KMS-11 (cell line): ENCODE measurements around the gene GNLY.

Experiments
- H2AFZ ChIP-seq: fragments of 200-600 bp; sonication (generic); 2 replicates; pipeline ENCODE4 v1.6.1; 2016; ENCODE audit warnings: antibody characterized with exemption, mixed run types, low read depth
- H3K27ac ChIP-seq: fragments of 200-600 bp; sonication (generic); 2 replicates; pipeline ENCODE4 v1.6.1; 2016; ENCODE audit warnings: mild to moderate bottlenecking, mixed run types
- H3K27me3 ChIP-seq: fragments of 200-600 bp; sonication (generic); 2 replicates; pipeline ENCODE4 v1.6.1; 2017; ENCODE audit warnings: mild to moderate bottlenecking, low read depth, mixed run types, moderate library complexity; ENCODE audit not compliant: insufficient read depth
- H3K36me3 ChIP-seq: fragments of 200-600 bp; sonication (generic); 2 replicates; pipeline ENCODE4 v1.6.1; 2017; ENCODE audit warnings: mild to moderate bottlenecking, mixed run types; ENCODE audit not compliant: insufficient read depth
- H3K4me1 ChIP-seq: fragments of 200-600 bp; sonication (generic); 2 replicates; pipeline ENCODE4 v1.6.1; 2016; ENCODE audit warnings: mild to moderate bottlenecking, low read depth, mixed run types; ENCODE audit not compliant: poor library complexity, severe bottlenecking
- H3K4me2 ChIP-seq: fragments of 200-600 bp; sonication (generic); 2 replicates; pipeline ENCODE4 v1.7.0; 2016; ENCODE audit warnings: mild to moderate bottlenecking, mixed run types
- H3K4me3 ChIP-seq: fragments of 200-600 bp; sonication (generic); IDR thresholded peaks from 2 replicates; pipeline ENCODE4 v1.6.1; 2017; ENCODE audit warnings: low read depth, low read length, mixed read lengths; ENCODE audit not compliant: insufficient read depth
- H3K79me2 ChIP-seq: fragments of 200-600 bp; sonication (generic); 2 replicates; pipeline ENCODE4 v1.6.1; 2016; ENCODE audit warnings: low read depth, mixed run types; ENCODE audit not compliant: insufficient read depth
- H3K9ac ChIP-seq: fragments of 200-600 bp; sonication (generic); 2 replicates; pipeline ENCODE4 v1.6.1; 2016; ENCODE audit warnings: mild to moderate bottlenecking, mixed run types
- H4K20me1 ChIP-seq: fragments of 200-600 bp; sonication (generic); 2 replicates; pipeline ENCODE4 v1.6.1; 2016; ENCODE audit warnings: mild to moderate bottlenecking, mixed run types; ENCODE audit not compliant: insufficient read depth
- CTCF ChIP-seq: fragments of 200-600 bp; sonication (generic); conservative IDR thresholded peaks from 2 replicates; pipeline ENCODE4 v1.6.1; 2017; ENCODE audit warnings: low read depth, mild to moderate bottlenecking, antibody characterized with exemption, low read length, moderate library complexity, mixed read lengths

Gene GNLY

DNA sequence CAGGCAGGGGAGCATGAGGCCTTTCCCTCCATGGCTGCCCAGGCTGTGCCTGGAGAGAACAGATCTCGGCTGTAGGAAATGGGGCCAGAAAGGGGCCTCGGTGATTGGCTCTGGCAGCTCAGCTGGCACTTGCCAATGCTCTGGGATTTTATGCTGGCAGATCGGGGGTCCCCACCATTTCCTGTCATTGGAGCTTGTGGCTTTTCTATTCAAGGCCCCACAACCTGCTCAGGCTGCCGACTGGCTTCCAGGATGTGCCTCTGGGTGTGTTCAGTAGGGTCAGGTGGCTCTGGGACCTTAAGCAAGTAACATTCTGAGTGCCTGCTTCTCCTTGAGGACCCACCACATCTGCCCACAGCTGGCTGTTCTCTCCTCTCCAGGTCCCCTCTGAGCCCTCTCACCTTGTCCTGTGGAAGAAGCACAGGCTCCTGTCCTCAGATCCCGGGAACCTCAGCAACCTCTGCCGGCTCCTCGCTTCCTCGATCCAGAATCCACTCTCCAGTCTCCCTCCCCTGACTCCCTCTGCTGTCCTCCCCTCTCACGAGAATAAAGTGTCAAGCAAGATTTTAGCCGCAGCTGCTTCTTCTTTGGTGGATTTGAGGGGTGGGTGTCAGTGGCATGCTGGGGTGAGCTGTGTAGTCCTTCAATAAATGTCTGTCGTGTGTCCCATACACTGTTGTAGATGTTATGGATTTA is 4.2 kb downstream of the GNLY start:
- H3K79me2 ChIP-seq: no peaks in the 10 kb centered on the region
- H3K4me1 ChIP-seq: peaks cover 22% of the 10 kb centered on the region
- TF ChIP-seq CTCF: no peak
- H3K27me3 ChIP-seq: no peaks in the 10 kb centered on the region
- H3K27ac ChIP-seq: no peak overlapping the region
- H3K9ac ChIP-seq: no peak overlapping the region
- H3K4me2 ChIP-seq: no peak overlapping the region
- H4K20me1 ChIP-seq: no peaks in the 10 kb centered on the region
- H3K36me3 ChIP-seq: no peaks in the 10 kb centered on the region
- H2AFZ ChIP-seq: no peak overlapping the region
- no peak overlapping the region for H3K4me3 ChIP-seq

GRCh38 chr2:85698880-85699254 is 4.7 kb downstream of the GNLY start:
- Histone ChIP-seq H3K79me2 (no peaks in the 10 kb centered on the region), H3K27ac (no peak overlapping the region), H3K4me2 (no peak overlapping the region), H3K36me3 (no peaks in the 10 kb centered on the region), H3K27me3 (no peaks in the 10 kb centered on the region), H2AFZ (no peak overlapping the region), H4K20me1 (no peaks in the 10 kb centered on the region), H3K4me1 (peaks cover 27% of the 10 kb centered on the region), H3K9ac (no peak overlapping the region), H3K4me3 (no peak overlapping the region)
- no peak for TF ChIP-seq CTCF

DNA sequence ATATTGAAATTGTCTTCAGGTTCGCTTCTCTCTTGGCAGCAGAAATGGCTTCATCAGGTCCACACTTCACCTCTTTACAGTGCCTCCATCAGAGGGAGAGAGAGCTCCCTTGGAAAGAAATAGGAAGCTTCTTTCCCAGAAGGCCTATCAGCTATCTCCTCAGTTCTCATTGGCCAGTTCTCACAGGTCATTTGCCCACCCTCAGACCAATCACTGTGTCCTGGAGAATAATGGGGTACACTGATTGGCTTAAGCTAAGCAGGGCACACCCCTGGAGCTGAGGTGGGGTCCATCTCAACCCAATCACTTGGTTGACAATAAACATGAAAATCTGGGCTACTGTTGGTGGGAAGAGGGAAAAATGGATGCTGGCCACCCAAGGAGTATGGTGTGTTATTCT is 5.2 kb downstream of the GNLY start:
- Histone ChIP-seq H3K4me3 (no peak overlapping the region), H3K79me2 (no peaks in the 10 kb centered on the region), H4K20me1 (no peaks in the 10 kb centered on the region), H3K4me1 (peaks cover 32% of the 10 kb centered on the region), H3K9ac (no peak overlapping the region), H2AFZ (no peak overlapping the region), H3K36me3 (no peaks in the 10 kb centered on the region), H3K4me2 (no peak overlapping the region), H3K27ac (no peak overlapping the region), H3K27me3 (no peaks in the 10 kb centered on the region)
- TF ChIP-seq CTCF: no peak

DNA sequence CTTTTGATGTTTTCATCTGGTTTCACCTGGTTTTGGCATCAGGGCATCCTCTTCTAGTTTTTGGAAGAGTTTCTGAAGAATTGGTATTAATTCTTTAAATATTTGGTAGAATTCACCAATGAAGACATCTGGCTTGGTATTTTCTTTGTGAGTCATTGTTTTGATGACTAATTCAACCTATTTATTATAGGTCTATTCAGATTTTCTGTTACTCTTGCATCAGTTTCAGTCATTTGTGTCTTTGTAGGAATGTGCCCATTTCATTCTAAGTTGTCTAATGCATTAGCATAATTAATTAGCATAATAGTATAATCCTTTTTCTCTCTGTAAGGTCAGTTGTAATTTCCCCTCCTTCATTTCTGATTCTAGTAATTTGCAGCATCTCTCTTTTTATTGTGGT is 8.0 kb downstream of the GNLY start:
- no peaks in the 10 kb centered on the region for H3K36me3 ChIP-seq
- no peak overlapping the region for H3K4me3 ChIP-seq
- no peak overlapping the region for H3K9ac ChIP-seq
- TF ChIP-seq CTCF: no peak
- no peak overlapping the region for H3K27ac ChIP-seq
- H4K20me1 ChIP-seq: no peaks in the 10 kb centered on the region
- H3K27me3 ChIP-seq: no peaks in the 10 kb centered on the region
- H3K4me2 ChIP-seq: peak overlapping the region; percentile 20; the same call in 1 of the 2 replicates
- no peaks in the 10 kb centered on the region for H3K79me2 ChIP-seq
- H3K4me1 ChIP-seq: peaks cover 60% of the 10 kb centered on the region
- H2AFZ ChIP-seq: no peak overlapping the region
